ENCODE results near the gene FPR2. TPM values are rescaled to one million over a fixed set of nuclear protein-coding genes. Genes with fewer than 3 reads are reported as not detected.

The FPR2 gene
- total and polyA plus RNA-seq, 2 experiments from 2014 or later: not detected

GRCh38 chr19:51716925-51717324, 44.1 kb upstream of the FPR2 start:
- Mint-ChIP-seq H3K36me3 (ENCODE audit: low read depth) (peaks cover 3% of the 10 kb centered on the region; the same call in 2 of the 3 replicates), H3K9me3 (peaks cover 4% of the 10 kb centered on the region; the same call in 2 of the 3 replicates), H3K4me1 (peaks cover 4% of the 10 kb centered on the region; the same call in 1 of the 3 replicates), H3K27ac (no peak overlapping the region), H3K4me3 (no peak overlapping the region), H3K27me3 (ENCODE audit: insufficient read depth, low read depth, poor library complexity) (peaks cover 35% of the 10 kb centered on the region)
- Histone ChIP-seq H2AFZ (no peak overlapping the region), H4K20me1 (replicated peaks; ENCODE audit: insufficient read depth) (no peaks in the 10 kb centered on the region), H3F3A (replicated peaks; ENCODE audit: low read depth) (no peaks in the 10 kb centered on the region), H3K27me3 (ENCODE audit: insufficient read depth) (peaks cover 51% of the 10 kb centered on the region), H3K36me3 (ENCODE audit: insufficient read depth) (no peaks in the 10 kb centered on the region), H3K4me1 (ENCODE audit: insufficient read depth) (no peaks in the 10 kb centered on the region; the same call in 1 of the 2 replicates), H3K9me2 (ENCODE audit: insufficient read depth) (no peaks in the 10 kb centered on the region), H3K79me2 (replicated peaks; ENCODE audit: insufficient read depth) (no peaks in the 10 kb centered on the region), H3K27ac (ENCODE audit: low read depth) (no peak overlapping the region), H3K4me3 (no peak overlapping the region), H3K4me2 (no peak overlapping the region)
- no peak for DNase-seq (ENCODE audit: low spot score)
- ATAC-seq: no peak
- TF ChIP-seq STAT1 (IDR thresholded peaks at IDR 0.05; ENCODE audit: unreplicated experiment): no peak
- no peak for TF ChIP-seq NANOG (IDR thresholded peaks at IDR 0.05; ENCODE audit: borderline replicate concordance)
- no peak for TF ChIP-seq JUNB (IDR thresholded peaks at IDR 0.05; ENCODE audit: unreplicated experiment)
- no peak for TF ChIP-seq REST (IDR thresholded peaks at IDR 0.05; ENCODE audit: unreplicated experiment)
- TF ChIP-seq ZNF114 (CRISPR knock-in tag; IDR thresholded peaks at IDR 0.05): no peak
- TF ChIP-seq EZH2phosphoT487 (IDR thresholded peaks at IDR 0.05; ENCODE audit: unreplicated experiment): no peak
- no peak for TF ChIP-seq ZNF331 (CRISPR knock-in tag; IDR thresholded peaks at IDR 0.05; ENCODE audit: low read depth)
- no peak for TF ChIP-seq ETS1 (IDR thresholded peaks at IDR 0.05)
- TF ChIP-seq, protein P1, sequence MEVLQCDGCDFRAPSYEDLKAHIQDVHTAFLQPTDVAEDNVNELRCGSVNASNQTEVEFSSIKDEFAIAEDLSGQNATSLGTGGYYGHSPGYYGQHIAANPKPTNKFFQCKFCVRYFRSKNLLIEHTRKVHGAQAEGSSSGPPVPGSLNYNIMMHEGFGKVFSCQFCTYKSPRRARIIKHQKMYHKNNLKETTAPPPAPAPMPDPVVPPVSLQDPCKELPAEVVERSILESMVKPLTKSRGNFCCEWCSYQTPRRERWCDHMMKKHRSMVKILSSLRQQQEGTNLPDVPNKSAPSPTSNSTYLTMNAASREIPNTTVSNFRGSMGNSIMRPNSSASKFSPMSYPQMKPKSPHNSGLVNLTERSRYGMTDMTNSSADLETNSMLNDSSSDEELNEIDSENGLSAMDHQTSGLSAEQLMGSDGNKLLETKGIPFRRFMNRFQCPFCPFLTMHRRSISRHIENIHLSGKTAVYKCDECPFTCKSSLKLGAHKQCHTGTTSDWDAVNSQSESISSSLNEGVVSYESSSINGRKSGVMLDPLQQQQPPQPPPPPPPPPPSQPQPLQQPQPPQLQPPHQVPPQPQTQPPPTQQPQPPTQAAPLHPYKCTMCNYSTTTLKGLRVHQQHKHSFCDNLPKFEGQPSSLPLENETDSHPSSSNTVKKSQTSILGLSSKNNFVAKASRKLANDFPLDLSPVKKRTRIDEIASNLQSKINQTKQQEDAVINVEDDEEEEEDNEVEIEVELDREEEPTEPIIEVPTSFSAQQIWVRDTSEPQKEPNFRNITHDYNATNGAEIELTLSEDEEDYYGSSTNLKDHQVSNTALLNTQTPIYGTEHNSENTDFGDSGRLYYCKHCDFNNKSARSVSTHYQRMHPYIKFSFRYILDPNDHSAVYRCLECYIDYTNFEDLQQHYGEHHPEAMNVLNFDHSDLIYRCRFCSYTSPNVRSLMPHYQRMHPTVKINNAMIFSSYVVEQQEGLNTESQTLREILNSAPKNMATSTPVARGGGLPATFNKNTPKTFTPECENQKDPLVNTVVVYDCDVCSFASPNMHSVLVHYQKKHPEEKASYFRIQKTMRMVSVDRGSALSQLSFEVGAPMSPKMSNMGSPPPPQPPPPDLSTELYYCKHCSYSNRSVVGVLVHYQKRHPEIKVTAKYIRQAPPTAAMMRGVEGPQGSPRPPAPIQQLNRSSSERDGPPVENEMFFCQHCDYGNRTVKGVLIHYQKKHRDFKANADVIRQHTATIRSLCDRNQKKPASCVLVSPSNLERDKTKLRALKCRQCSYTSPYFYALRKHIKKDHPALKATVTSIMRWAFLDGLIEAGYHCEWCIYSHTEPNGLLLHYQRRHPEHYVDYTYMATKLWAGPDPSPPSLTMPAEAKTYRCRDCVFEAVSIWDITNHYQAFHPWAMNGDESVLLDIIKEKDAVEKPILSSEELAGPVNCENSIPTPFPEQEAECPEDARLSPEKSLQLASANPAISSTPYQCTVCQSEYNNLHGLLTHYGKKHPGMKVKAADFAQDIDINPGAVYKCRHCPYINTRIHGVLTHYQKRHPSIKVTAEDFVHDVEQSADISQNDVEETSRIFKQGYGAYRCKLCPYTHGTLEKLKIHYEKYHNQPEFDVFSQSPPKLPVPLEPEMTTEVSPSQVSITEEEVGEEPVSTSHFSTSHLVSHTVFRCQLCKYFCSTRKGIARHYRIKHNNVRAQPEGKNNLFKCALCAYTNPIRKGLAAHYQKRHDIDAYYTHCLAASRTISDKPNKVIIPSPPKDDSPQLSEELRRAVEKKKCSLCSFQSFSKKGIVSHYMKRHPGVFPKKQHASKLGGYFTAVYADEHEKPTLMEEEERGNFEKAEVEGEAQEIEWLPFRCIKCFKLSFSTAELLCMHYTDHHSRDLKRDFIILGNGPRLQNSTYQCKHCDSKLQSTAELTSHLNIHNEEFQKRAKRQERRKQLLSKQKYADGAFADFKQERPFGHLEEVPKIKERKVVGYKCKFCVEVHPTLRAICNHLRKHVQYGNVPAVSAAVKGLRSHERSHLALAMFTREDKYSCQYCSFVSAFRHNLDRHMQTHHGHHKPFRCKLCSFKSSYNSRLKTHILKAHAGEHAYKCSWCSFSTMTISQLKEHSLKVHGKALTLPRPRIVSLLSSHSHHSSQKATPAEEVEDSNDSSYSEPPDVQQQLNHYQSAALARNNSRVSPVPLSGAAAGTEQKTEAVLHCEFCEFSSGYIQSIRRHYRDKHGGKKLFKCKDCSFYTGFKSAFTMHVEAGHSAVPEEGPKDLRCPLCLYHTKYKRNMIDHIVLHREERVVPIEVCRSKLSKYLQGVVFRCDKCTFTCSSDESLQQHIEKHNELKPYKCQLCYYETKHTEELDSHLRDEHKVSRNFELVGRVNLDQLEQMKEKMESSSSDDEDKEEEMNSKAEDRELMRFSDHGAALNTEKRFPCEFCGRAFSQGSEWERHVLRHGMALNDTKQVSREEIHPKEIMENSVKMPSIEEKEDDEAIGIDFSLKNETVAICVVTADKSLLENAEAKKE (CRISPR knock-in tag; IDR thresholded peaks at IDR 0.05): no peak
- TF ChIP-seq EZH2 (IDR thresholded peaks at IDR 0.05; ENCODE audit: low read depth, unreplicated experiment): no peak
- no peak for TF ChIP-seq CREB1 (CRISPR knock-in tag; IDR thresholded peaks at IDR 0.05; ENCODE audit: low read depth)
- no peak for TF ChIP-seq POLR2AphosphoS5 (IDR thresholded peaks at IDR 0.05; ENCODE audit: low read depth)
- TF ChIP-seq CTCF (conservative IDR thresholded peaks at IDR 0.05; ENCODE audit: low read depth in 2 of 2): no peak
